Measurements from ENCODE around the gene RNF182. TPM values are rescaled to one million over a fixed set of nuclear protein-coding genes. Genes with fewer than 3 reads are reported as not detected.

The RNF182 gene
- total and polyA plus RNA-seq, 2 experiments from 2014 or later: 1.8 to 2.7 TPM

GRCh38 chr6:13883966-13884365, 40.8 kb upstream of the RNF182 start:
- Histone ChIP-seq H3F3A (ENCODE audit: insufficient read depth) (no peaks in the 10 kb centered on the region), H3K9me3 (ENCODE audit: low read depth) (no peaks in the 10 kb centered on the region), H3K4me3 (no peak overlapping the region), H4K20me1 (ENCODE audit: insufficient read depth) (no peaks in the 10 kb centered on the region), H3K36me3 (ENCODE audit: low read depth) (no peaks in the 10 kb centered on the region), H2AFZ (no peak overlapping the region), H3K27me3 (replicated peaks; ENCODE audit: insufficient read depth) (no peaks in the 10 kb centered on the region), H3K9me2 (ENCODE audit: insufficient read depth) (no peaks in the 10 kb centered on the region), H3K4me1 (ENCODE audit: insufficient read depth) (0 out of 2 replicates have a peak, but pooled peaks cover 4% of the 10 kb centered on the region), H3K9ac (no peak overlapping the region), H3K79me2 (ENCODE audit: insufficient read depth) (no peaks in the 10 kb centered on the region), H3K4me2 (ENCODE audit: unreplicated experiment) (no peak overlapping the region), H3K27ac (no peak overlapping the region)
- in situ Hi-C loops (cut with MboI): no loop called here
- TF ChIP-seq EZH2phosphoT487 (IDR thresholded peaks at IDR 0.05; ENCODE audit: insufficient read depth, low read depth): no peak
- no peak for TF ChIP-seq EZH2 (IDR thresholded peaks at IDR 0.05; ENCODE audit: insufficient read depth, poor library complexity, severe bottlenecking)
- DNase-seq: no peak

DNA sequence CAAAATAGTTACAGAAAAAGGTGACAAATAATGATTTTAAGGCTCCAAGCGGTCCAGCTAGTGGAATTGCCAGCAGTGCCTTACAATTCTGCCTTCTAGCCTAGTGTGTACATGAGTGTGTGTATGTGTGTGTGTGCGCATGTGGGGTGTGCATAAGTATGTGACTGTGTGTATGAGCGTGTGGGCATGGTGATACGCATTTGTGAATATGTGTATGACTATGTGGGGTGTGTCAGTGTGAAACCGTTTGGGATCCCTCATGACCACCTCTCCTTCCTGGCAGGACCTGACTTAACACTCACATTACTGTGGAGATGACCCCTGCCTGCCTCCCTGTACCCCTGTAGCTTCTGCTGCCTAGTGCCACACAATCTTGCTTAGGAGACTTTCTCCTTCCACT, 40.4 kb upstream of the RNF182 start:
- TF ChIP-seq EZH2phosphoT487 (IDR thresholded peaks at IDR 0.05; ENCODE audit: insufficient read depth, low read depth) (no peak), EZH2 (IDR thresholded peaks at IDR 0.05; ENCODE audit: insufficient read depth, poor library complexity, severe bottlenecking) (no peak)
- WGBS, 2 experiments (ENCODE audit: low coverage in 1 of 2, low lambda C conversion rate in 2 of 2, missing lambda C conversion rate in 2 of 2): 71 to 76% methylated on average over 5 of the region's 5 CpGs
- H3F3A ChIP-seq (ENCODE audit: insufficient read depth): no peaks in the 10 kb centered on the region
- H3K4me1 ChIP-seq (ENCODE audit: insufficient read depth): 0 out of 2 replicates have a peak, but pooled peaks cover 4% of the 10 kb centered on the region
- H4K20me1 ChIP-seq (ENCODE audit: insufficient read depth): no peaks in the 10 kb centered on the region
- no peaks in the 10 kb centered on the region for H3K27me3 ChIP-seq (replicated peaks; ENCODE audit: insufficient read depth)
- H3K36me3 ChIP-seq (ENCODE audit: low read depth): no peaks in the 10 kb centered on the region
- H3K4me2 ChIP-seq (ENCODE audit: unreplicated experiment): no peak overlapping the region
- no peaks in the 10 kb centered on the region for H3K9me3 ChIP-seq (ENCODE audit: low read depth)
- in situ Hi-C loops (cut with MboI): no loop called here
- no peaks in the 10 kb centered on the region for H3K79me2 ChIP-seq (ENCODE audit: insufficient read depth)
- DNase-seq: no peak
- H2AFZ ChIP-seq: no peak overlapping the region
- no peak overlapping the region for H3K9ac ChIP-seq
- H3K27ac ChIP-seq: no peak overlapping the region
- no peaks in the 10 kb centered on the region for H3K9me2 ChIP-seq (ENCODE audit: insufficient read depth)
- no peak overlapping the region for H3K4me3 ChIP-seq

DNA sequence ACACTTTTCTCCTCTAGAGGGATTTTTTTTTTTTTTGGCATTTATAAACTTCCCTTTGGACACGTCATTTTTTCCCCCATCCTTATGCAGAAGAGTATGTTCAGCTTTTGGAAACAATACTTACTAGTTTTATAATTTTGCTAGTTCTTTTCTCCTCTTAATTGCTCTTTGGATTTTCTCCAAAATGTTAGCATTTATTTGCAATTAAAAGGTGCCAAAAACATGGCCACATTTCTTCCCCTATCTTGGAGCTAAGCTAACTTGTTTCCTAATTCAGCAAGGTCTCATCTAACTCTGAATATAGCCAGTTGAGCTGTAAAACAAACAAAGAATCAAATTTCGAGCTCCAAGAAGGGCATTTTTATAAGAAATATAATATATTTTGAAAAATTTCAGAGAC, 39.2 kb upstream of the RNF182 start:
- Histone ChIP-seq H3K4me3 (no peak overlapping the region), H3K9me2 (ENCODE audit: insufficient read depth) (no peaks in the 10 kb centered on the region), H3K4me2 (ENCODE audit: unreplicated experiment) (no peak overlapping the region), H3K36me3 (ENCODE audit: low read depth) (no peaks in the 10 kb centered on the region), H3F3A (ENCODE audit: insufficient read depth) (no peaks in the 10 kb centered on the region), H4K20me1 (ENCODE audit: insufficient read depth) (no peaks in the 10 kb centered on the region), H3K27me3 (replicated peaks; ENCODE audit: insufficient read depth) (0 out of 2 replicates have a peak, but pooled peaks cover 2% of the 10 kb centered on the region), H3K9ac (no peak overlapping the region), H3K4me1 (ENCODE audit: insufficient read depth) (no peaks in the 10 kb centered on the region), H2AFZ (no peak overlapping the region), H3K27ac (no peak overlapping the region), H3K9me3 (ENCODE audit: low read depth) (no peaks in the 10 kb centered on the region), H3K79me2 (ENCODE audit: insufficient read depth) (no peaks in the 10 kb centered on the region)
- in situ Hi-C loops (cut with MboI): no loop called here
- TF ChIP-seq EZH2 (IDR thresholded peaks at IDR 0.05; ENCODE audit: insufficient read depth, poor library complexity, severe bottlenecking) (no peak), EZH2phosphoT487 (IDR thresholded peaks at IDR 0.05; ENCODE audit: insufficient read depth, low read depth) (no peak)
- 43 to 50% methylated on average over 2 of the region's 2 CpGs for WGBS, 2 experiments (ENCODE audit: low coverage in 1 of 2, low lambda C conversion rate in 2 of 2, missing lambda C conversion rate in 2 of 2)
- no peak for DNase-seq

GRCh38 chr6:13886949-13887348, 37.8 kb upstream of the RNF182 start:
- H3K9ac ChIP-seq: no peak overlapping the region
- no peak for TF ChIP-seq EZH2phosphoT487 (IDR thresholded peaks at IDR 0.05; ENCODE audit: insufficient read depth, low read depth)
- TF ChIP-seq EZH2 (IDR thresholded peaks at IDR 0.05; ENCODE audit: insufficient read depth, poor library complexity, severe bottlenecking): no peak
- H3K9me2 ChIP-seq (ENCODE audit: insufficient read depth): no peaks in the 10 kb centered on the region
- H4K20me1 ChIP-seq (ENCODE audit: insufficient read depth): no peaks in the 10 kb centered on the region
- no peaks in the 10 kb centered on the region for H3K4me1 ChIP-seq (ENCODE audit: insufficient read depth)
- 0 out of 2 replicates have a peak, but pooled peaks cover 5% of the 10 kb centered on the region for H3K27me3 ChIP-seq (replicated peaks; ENCODE audit: insufficient read depth)
- H3K9me3 ChIP-seq (ENCODE audit: low read depth): no peaks in the 10 kb centered on the region
- H3K4me2 ChIP-seq (ENCODE audit: unreplicated experiment): no peak overlapping the region
- no peak overlapping the region for H3K27ac ChIP-seq
- no peaks in the 10 kb centered on the region for H3K36me3 ChIP-seq (ENCODE audit: low read depth)
- no peak overlapping the region for H3K4me3 ChIP-seq
- in situ Hi-C loops (cut with MboI): no loop called here
- H2AFZ ChIP-seq: no peak overlapping the region
- no peak for DNase-seq
- WGBS, 2 experiments (ENCODE audit: low coverage in 1 of 2, low lambda C conversion rate in 2 of 2, missing lambda C conversion rate in 2 of 2): 65 to 70% methylated on average over 3 of the region's 3 CpGs
- no peaks in the 10 kb centered on the region for H3F3A ChIP-seq (ENCODE audit: insufficient read depth)
- no peaks in the 10 kb centered on the region for H3K79me2 ChIP-seq (ENCODE audit: insufficient read depth)

Measured in GM23248 (cell line).